Measurements from ENCODE around the gene NBAS. TPM values are rescaled to one million over a fixed set of nuclear protein-coding genes. Genes with fewer than 3 reads are reported as not detected.
A peak's percentile ranks its signal among the peaks of the same experiment; 100 is the strongest.

Gene NBAS
- total RNA-seq, 1 experiment from 2014 or later, result 46.4 TPM

- POLR2A ChIA-PET, result no interaction called here
- no peak overlapping the region for H3K4me3 Mint-ChIP-seq (ENCODE audit: unreplicated experiment)
These were observed 145.4 kb downstream of the NBAS start for GRCh38 chr2:15415748-15416147.

GRCh38 chr2:15412779-15413178 lies 148.4 kb downstream of the NBAS start:
- BruUV-seq (replicated peaks), result no TSS peak
- ChIA-PET CTCF (interaction anchor here (1.2 kb wide), 1 partner anchor 9 kb away, joined by 3 read pairs; no protein-coding TSS in a partner anchor), POLR2A (no interaction called here)
- H3K4me1 Mint-ChIP-seq (ENCODE audit: insufficient read depth, unreplicated experiment), result no peaks in the 10 kb centered on the region
- H3K27ac Mint-ChIP-seq (ENCODE audit: low read depth, unreplicated experiment), result no peak overlapping the region
- peak; percentile 10 for DNase-seq (ENCODE audit: unreplicated experiment)
- intact Hi-C loops (cut with micrococcal nuclease), result no loop called here
- H3K9me3 Mint-ChIP-seq (ENCODE audit: unreplicated experiment), result no peaks in the 10 kb centered on the region
- TF ChIP-seq, protein P1, sequence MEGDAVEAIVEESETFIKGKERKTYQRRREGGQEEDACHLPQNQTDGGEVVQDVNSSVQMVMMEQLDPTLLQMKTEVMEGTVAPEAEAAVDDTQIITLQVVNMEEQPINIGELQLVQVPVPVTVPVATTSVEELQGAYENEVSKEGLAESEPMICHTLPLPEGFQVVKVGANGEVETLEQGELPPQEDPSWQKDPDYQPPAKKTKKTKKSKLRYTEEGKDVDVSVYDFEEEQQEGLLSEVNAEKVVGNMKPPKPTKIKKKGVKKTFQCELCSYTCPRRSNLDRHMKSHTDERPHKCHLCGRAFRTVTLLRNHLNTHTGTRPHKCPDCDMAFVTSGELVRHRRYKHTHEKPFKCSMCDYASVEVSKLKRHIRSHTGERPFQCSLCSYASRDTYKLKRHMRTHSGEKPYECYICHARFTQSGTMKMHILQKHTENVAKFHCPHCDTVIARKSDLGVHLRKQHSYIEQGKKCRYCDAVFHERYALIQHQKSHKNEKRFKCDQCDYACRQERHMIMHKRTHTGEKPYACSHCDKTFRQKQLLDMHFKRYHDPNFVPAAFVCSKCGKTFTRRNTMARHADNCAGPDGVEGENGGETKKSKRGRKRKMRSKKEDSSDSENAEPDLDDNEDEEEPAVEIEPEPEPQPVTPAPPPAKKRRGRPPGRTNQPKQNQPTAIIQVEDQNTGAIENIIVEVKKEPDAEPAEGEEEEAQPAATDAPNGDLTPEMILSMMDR (IDR thresholded peaks at IDR 0.05; ENCODE audit: unreplicated experiment), result no peak
- H3K36me3 Mint-ChIP-seq (ENCODE audit: insufficient read depth, unreplicated experiment), result peaks cover 12% of the 10 kb centered on the region
- no peak overlapping the region for H3K4me3 Mint-ChIP-seq (ENCODE audit: unreplicated experiment)
- no peaks in the 10 kb centered on the region for H3K27me3 Mint-ChIP-seq (ENCODE audit: insufficient read depth, unreplicated experiment)

More at GRCh38 chr2:15415748-15416147, 145.4 kb downstream of the NBAS start:
- Mint-ChIP-seq H3K36me3 (ENCODE audit: insufficient read depth, unreplicated experiment) (peaks cover 18% of the 10 kb centered on the region), H3K27ac (ENCODE audit: low read depth, unreplicated experiment) (no peak overlapping the region), H3K4me1 (ENCODE audit: insufficient read depth, unreplicated experiment) (no peaks in the 10 kb centered on the region), H3K27me3 (ENCODE audit: insufficient read depth, unreplicated experiment) (no peaks in the 10 kb centered on the region), H3K9me3 (ENCODE audit: unreplicated experiment) (no peaks in the 10 kb centered on the region)
- intact Hi-C loops (cut with micrococcal nuclease), result no loop called here
- BruUV-seq (replicated peaks), result no TSS peak
- TF ChIP-seq, protein P1 (IDR thresholded peaks at IDR 0.05; ENCODE audit: unreplicated experiment), result no peak
- DNase-seq (ENCODE audit: unreplicated experiment), result no peak
- CTCF ChIA-PET, result no interaction called here

DNA sequence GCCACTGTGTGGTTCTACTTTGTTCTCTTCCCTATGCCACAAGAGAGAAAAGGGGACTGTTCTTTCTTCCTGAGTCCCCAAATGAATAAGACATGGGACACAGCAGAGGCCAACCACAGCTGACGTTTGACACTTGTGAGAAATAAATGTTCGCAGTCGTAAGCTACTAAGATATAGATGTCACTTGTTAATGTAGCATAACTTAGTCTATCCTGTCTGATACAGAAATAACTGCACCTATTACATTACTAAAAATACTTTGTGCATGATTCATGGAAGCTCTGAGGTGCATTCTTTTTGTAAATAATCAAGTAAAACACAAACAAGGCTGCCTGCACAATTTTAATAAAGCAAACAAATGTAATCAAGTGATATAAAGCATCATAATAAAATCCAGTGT lies 148.8 kb downstream of the NBAS start:
- Mint-ChIP-seq H3K4me1 (ENCODE audit: insufficient read depth, unreplicated experiment) (no peaks in the 10 kb centered on the region), H3K9me3 (ENCODE audit: unreplicated experiment) (no peaks in the 10 kb centered on the region), H3K27me3 (ENCODE audit: insufficient read depth, unreplicated experiment) (no peaks in the 10 kb centered on the region), H3K27ac (ENCODE audit: low read depth, unreplicated experiment) (no peak overlapping the region), H3K4me3 (ENCODE audit: unreplicated experiment) (no peak overlapping the region), H3K36me3 (ENCODE audit: insufficient read depth, unreplicated experiment) (peaks cover 12% of the 10 kb centered on the region)
- intact Hi-C loops (cut with micrococcal nuclease), result no loop called here
- TF ChIP-seq, protein P1 (IDR thresholded peaks at IDR 0.05; ENCODE audit: unreplicated experiment), result no peak
- ChIA-PET POLR2A (no interaction called here), CTCF (no interaction called here)
- DNase-seq (ENCODE audit: unreplicated experiment), result no peak
- no TSS peak for BruUV-seq (replicated peaks)

DNA sequence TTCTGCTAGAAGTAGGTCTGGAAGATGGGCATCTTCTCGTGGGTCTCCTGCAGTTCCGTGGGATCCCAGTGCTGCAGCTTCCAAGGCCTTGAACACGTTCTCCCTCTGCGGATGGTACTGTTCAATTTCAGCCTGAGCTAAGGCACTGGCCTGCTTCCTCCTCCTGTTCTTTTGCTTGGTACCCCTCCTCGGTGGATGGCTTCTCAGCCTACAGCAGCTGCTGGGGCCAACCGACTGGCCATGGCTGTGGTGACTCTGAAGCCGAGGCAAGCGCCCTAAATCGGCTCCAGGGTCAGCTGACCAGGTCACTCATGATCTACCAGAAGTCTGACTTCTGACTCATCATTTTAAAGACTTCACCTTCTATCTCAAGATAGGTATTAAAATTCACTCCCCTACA lies 150.2 kb downstream of the NBAS start:
- Mint-ChIP-seq H3K27ac (ENCODE audit: low read depth, unreplicated experiment) (no peak overlapping the region), H3K4me1 (ENCODE audit: insufficient read depth, unreplicated experiment) (no peaks in the 10 kb centered on the region), H3K4me3 (ENCODE audit: unreplicated experiment) (no peak overlapping the region), H3K36me3 (ENCODE audit: insufficient read depth, unreplicated experiment) (peaks cover 5% of the 10 kb centered on the region), H3K27me3 (ENCODE audit: insufficient read depth, unreplicated experiment) (no peaks in the 10 kb centered on the region), H3K9me3 (ENCODE audit: unreplicated experiment) (no peaks in the 10 kb centered on the region)
- CTCF ChIA-PET, result no interaction called here
- BruUV-seq (replicated peaks), result no TSS peak
- POLR2A ChIA-PET, result no interaction called here
- no peak for DNase-seq (ENCODE audit: unreplicated experiment)
- intact Hi-C loops (cut with micrococcal nuclease), result no loop called here
- TF ChIP-seq, protein P1 (IDR thresholded peaks at IDR 0.05; ENCODE audit: unreplicated experiment), result no peak

Measured in MCF 10A (cell line).